OCI-LY3 (cell line): Measurements from ENCODE around the gene TBX5.

Experiments used
- H2AFZ ChIP-seq: fragments of 200-600, 300-600 bp; shearing (Covaris generic); 2 replicates; pipeline ENCODE4 v1.6.0; 2014; ENCODE audit warnings: antibody characterized with exemption, low read depth, low read length
- H3K27ac ChIP-seq: fragments of 200-600, 300-600 bp; sonication (generic); 2 replicates; pipeline ENCODE4 v1.5.1; 2014; ENCODE audit warnings: mild to moderate bottlenecking, low read length, moderate library complexity, mixed read lengths
- H3K27me3 ChIP-seq: fragments of 200-600, 300-600 bp; sonication (generic); 2 replicates; pipeline ENCODE4 v1.6.1; 2014; ENCODE audit warnings: low read depth, low read length, mixed read lengths
- H3K36me3 ChIP-seq: fragments of 200-600, 300-600 bp; sonication (generic); replicated peaks from 2 replicates; pipeline ENCODE3; 2014; ENCODE audit warnings: low read depth, low read length, mixed read lengths
- H3K4me1 ChIP-seq: fragments of 300-600, 200-600 bp; sonication (generic); 2 replicates; pipeline ENCODE4 v1.6.1; 2014; ENCODE audit warnings: low read length, mixed read lengths
- H3K4me2 ChIP-seq: fragments of 200-600, 300-600 bp; sonication (generic); 2 replicates; pipeline ENCODE4 v1.6.1; 2014; ENCODE audit warnings: low read length, mixed read lengths
- H3K4me3 ChIP-seq: fragments of 300-600, 200-600 bp; sonication (generic); 2 replicates; pipeline ENCODE4 v1.5.1; 2014; ENCODE audit warnings: antibody characterized with exemption, mild to moderate bottlenecking, low read length, moderate library complexity
- H3K79me2 ChIP-seq: fragments of 300-600, 200-600 bp; shearing (Covaris generic); 2 replicates; pipeline ENCODE4 v1.6.1; 2014; ENCODE audit warnings: mild to moderate bottlenecking, low read length, mixed read lengths
- H3K9ac ChIP-seq: fragments of 300-600, 200-600 bp; shearing (Covaris generic); 2 replicates; pipeline ENCODE4 v1.6.0; 2014; ENCODE audit warnings: mild to moderate bottlenecking, low read length, moderate library complexity
- H3K9me3 ChIP-seq: fragments of 200-600, 300-600 bp; shearing (Covaris generic); 2 replicates; pipeline ENCODE4 v1.6.1; 2014; ENCODE audit warnings: low read length, mixed read lengths; ENCODE audit not compliant: insufficient read depth
- H4K20me1 ChIP-seq: fragments of 200-600, 300-600 bp; sonication (generic); 2 replicates; pipeline ENCODE4 v1.6.1; 2016; ENCODE audit warnings: low read length, mixed read lengths; ENCODE audit not compliant: insufficient read depth
- CTCF ChIP-seq: fragments of 200-600, 300-600 bp; sonication (generic); IDR thresholded peaks from 2 replicates; pipeline ENCODE4 v1.5.1; 2014; ENCODE audit warnings: antibody characterized with exemption, low read length, low read depth
- EZH2phosphoT487 ChIP-seq: fragments of 200-600 bp; shearing (Covaris generic); IDR thresholded peaks from 2 replicates; pipeline ENCODE4 v1.6.1; 2018; ENCODE audit warnings: antibody characterized with exemption, mixed run types, low read depth

TBX5 gene

GRCh38 chr12:114405519-114406271 lies at the start of gene TBX5:
Gene TBX5 (minus strand): TSS chr12:114406144. CDS start chr12:114403898, 2,246 bp downstream.
- H3K4me1 ChIP-seq = no peaks in the 10 kb centered on the region
- H4K20me1 ChIP-seq = no peaks in the 10 kb centered on the region
- no peak for TF ChIP-seq EZH2phosphoT487
- TF ChIP-seq CTCF = no peak
- no peaks in the 10 kb centered on the region for H3K36me3 ChIP-seq
- H3K79me2 ChIP-seq = no peaks in the 10 kb centered on the region
- no peak within 1 kb of the TSS for H3K4me2 ChIP-seq
- no peak within 1 kb of the TSS for H3K4me3 ChIP-seq
- no peak within 1 kb of the TSS for H3K9ac ChIP-seq
- no peak within 1 kb of the TSS for H3K27ac ChIP-seq
- no peaks in the 10 kb centered on the region for H3K9me3 ChIP-seq
- H2AFZ ChIP-seq = no peak within 1 kb of the TSS
- no peaks in the 10 kb centered on the region for H3K27me3 ChIP-seq

GRCh38 chr12:114451657-114452056 lies 45.7 kb upstream of the TBX5 start:
- H4K20me1 ChIP-seq = no peaks in the 10 kb centered on the region
- H3K27me3 ChIP-seq = peaks cover 17% of the 10 kb centered on the region

GRCh38 chr12:114450515-114451300 lies 44.8 kb upstream of the TBX5 start:
- no peak overlapping the region for H3K27ac ChIP-seq
- no peak overlapping the region for H3K9ac ChIP-seq
- H2AFZ ChIP-seq = no peak overlapping the region
- no peaks in the 10 kb centered on the region for H3K9me3 ChIP-seq
- TF ChIP-seq CTCF (no peak), EZH2phosphoT487 (no peak)
- H3K4me2 ChIP-seq = no peak overlapping the region
- no peaks in the 10 kb centered on the region for H3K36me3 ChIP-seq
- H3K4me3 ChIP-seq = no peak overlapping the region
- no peaks in the 10 kb centered on the region for H3K79me2 ChIP-seq
- no peaks in the 10 kb centered on the region for H3K4me1 ChIP-seq
- peaks cover 17% of the 10 kb centered on the region for H3K27me3 ChIP-seq
- H4K20me1 ChIP-seq = no peaks in the 10 kb centered on the region

More at GRCh38 chr12:114451657-114452056, 45.7 kb upstream of the TBX5 start:
- TF ChIP-seq EZH2phosphoT487 = no peak
- TF ChIP-seq CTCF = no peak
- no peaks in the 10 kb centered on the region for H3K9me3 ChIP-seq
- no peaks in the 10 kb centered on the region for H3K36me3 ChIP-seq
- no peaks in the 10 kb centered on the region for H3K4me1 ChIP-seq
- H3K9ac ChIP-seq = no peak overlapping the region
- H3K27ac ChIP-seq = no peak overlapping the region
- no peak overlapping the region for H3K4me2 ChIP-seq
- no peak overlapping the region for H3K4me3 ChIP-seq
- H2AFZ ChIP-seq = no peak overlapping the region
- H3K79me2 ChIP-seq = no peaks in the 10 kb centered on the region

- no peaks in the 10 kb centered on the region for H3K36me3 ChIP-seq
- TF ChIP-seq EZH2phosphoT487 (no peak), CTCF (no peak)
- no peak overlapping the region for H3K27ac ChIP-seq
- H3K79me2 ChIP-seq = no peaks in the 10 kb centered on the region
- no peak overlapping the region for H3K4me2 ChIP-seq
- H2AFZ ChIP-seq = no peak overlapping the region
- no peaks in the 10 kb centered on the region for H4K20me1 ChIP-seq
- peaks cover 17% of the 10 kb centered on the region for H3K27me3 ChIP-seq
- no peak overlapping the region for H3K9ac ChIP-seq
- no peaks in the 10 kb centered on the region for H3K9me3 ChIP-seq
- no peaks in the 10 kb centered on the region for H3K4me1 ChIP-seq
- H3K4me3 ChIP-seq = no peak overlapping the region
Measured at GRCh38 chr12:114450019-114450418, 44.1 kb upstream of the TBX5 start.
